ENCODE measurements around the gene SMAD3.

The SMAD3 gene

GRCh38 chr15:67138891-67139855 is 73.8 kb downstream of the SMAD3 start (continued):
- TF ChIP-seq ZNF529 (tag by site-specific recombination; IDR thresholded peaks at IDR 0.05; ENCODE audit: insufficient replicate concordance) (peak; percentile 12), ZNF548 (tag by site-specific recombination; IDR thresholded peaks at IDR 0.05) (no peak), ZNF366 (tag by site-specific recombination; conservative IDR thresholded peaks at IDR 0.05) (peak; percentile 52), ZNF768 (tag by site-specific recombination; IDR thresholded peaks at IDR 0.05) (no peak), ZNF792 (tag by site-specific recombination; IDR thresholded peaks at IDR 0.05) (no peak), KLF1 (tag by site-specific recombination; IDR thresholded peaks at IDR 0.05) (peak; percentile 70; the same call in 1 of the 2 replicates), PRDM1 (tag by site-specific recombination; IDR thresholded peaks at IDR 0.05) (no peak), ZBTB6 (tag by site-specific recombination; IDR thresholded peaks at IDR 0.05) (peak; percentile 36; the same call in 1 of the 2 replicates), ZNF704 (tag by site-specific recombination; IDR thresholded peaks at IDR 0.05) (no peak), ZNF148 (tag by site-specific recombination; IDR thresholded peaks at IDR 0.05; ENCODE audit: borderline replicate concordance) (no peak), SALL2 (tag by site-specific recombination; IDR thresholded peaks at IDR 0.05; ENCODE audit: borderline replicate concordance) (no peak), ZEB2 (tag by site-specific recombination; IDR thresholded peaks at IDR 0.05) (peak; percentile 89), PRDM4 (tag by site-specific recombination; IDR thresholded peaks at IDR 0.05) (peak; percentile 68; the same call in 1 of the 2 replicates), ZSCAN4 (tag by site-specific recombination; IDR thresholded peaks at IDR 0.05) (peak; percentile 38), ZNF664 (tag by site-specific recombination; IDR thresholded peaks at IDR 0.05) (0 out of 2 replicates have a peak, but pooled peaks have one; percentile 22), ZNF639 (tag by site-specific recombination; IDR thresholded peaks at IDR 0.05) (peak; percentile 23; the same call in 1 of the 2 replicates), ZNF677 (tag by site-specific recombination; IDR thresholded peaks at IDR 0.05) (no peak), BCL11A (tag by site-specific recombination; IDR thresholded peaks at IDR 0.05; ENCODE audit: low read depth) (peak; percentile 82; the same call in 1 of the 2 replicates), GLIS1 (tag by site-specific recombination; IDR thresholded peaks at IDR 0.05) (peak; percentile 51; the same call in 1 of the 2 replicates), ZNF280C (tag by site-specific recombination; IDR thresholded peaks at IDR 0.05) (no peak), ZNF416 (tag by site-specific recombination; IDR thresholded peaks at IDR 0.05) (no peak), ZBTB8A (tag by site-specific recombination; IDR thresholded peaks at IDR 0.05) (peak; percentile 84), ZNF843 (tag by site-specific recombination; IDR thresholded peaks at IDR 0.05) (peak; percentile 92), ZBTB26 (tag by site-specific recombination; optimal IDR thresholded peaks at IDR 0.05) (no peak)
